Measurements from ENCODE around the gene IL6.
"Not testable (repeated sequence)": the region's sequence is repeated elsewhere in the genome, so short reads cannot be mapped to it uniquely, and the experiment has no call there.

The IL6 gene

GRCh38 chr7:22728401-22729029, 1.5 kb downstream of the IL6 start:
- DNase-seq, result no peak

DNA sequence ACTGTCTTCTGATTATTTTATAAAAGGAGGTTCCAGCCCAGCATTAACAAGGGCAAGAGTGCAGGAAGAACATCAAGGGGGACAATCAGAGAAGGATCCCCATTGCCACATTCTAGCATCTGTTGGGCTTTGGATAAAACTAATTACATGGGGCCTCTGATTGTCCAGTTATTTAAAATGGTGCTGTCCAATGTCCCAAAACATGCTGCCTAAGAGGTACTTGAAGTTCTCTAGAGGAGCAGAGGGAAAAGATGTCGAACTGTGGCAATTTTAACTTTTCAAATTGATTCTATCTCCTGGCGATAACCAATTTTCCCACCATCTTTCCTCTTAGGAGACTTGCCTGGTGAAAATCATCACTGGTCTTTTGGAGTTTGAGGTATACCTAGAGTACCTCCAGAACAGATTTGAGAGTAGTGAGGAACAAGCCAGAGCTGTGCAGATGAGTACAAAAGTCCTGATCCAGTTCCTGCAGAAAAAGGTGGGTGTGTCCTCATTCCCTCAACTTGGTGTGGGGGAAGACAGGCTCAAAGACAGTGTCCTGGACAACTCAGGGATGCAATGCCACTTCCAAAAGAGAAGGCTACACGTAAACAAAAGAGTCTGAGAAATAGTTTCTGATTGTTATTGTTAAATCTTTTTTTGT, 2.3 kb downstream of the IL6 start:
- no peak for DNase-seq

DNA sequence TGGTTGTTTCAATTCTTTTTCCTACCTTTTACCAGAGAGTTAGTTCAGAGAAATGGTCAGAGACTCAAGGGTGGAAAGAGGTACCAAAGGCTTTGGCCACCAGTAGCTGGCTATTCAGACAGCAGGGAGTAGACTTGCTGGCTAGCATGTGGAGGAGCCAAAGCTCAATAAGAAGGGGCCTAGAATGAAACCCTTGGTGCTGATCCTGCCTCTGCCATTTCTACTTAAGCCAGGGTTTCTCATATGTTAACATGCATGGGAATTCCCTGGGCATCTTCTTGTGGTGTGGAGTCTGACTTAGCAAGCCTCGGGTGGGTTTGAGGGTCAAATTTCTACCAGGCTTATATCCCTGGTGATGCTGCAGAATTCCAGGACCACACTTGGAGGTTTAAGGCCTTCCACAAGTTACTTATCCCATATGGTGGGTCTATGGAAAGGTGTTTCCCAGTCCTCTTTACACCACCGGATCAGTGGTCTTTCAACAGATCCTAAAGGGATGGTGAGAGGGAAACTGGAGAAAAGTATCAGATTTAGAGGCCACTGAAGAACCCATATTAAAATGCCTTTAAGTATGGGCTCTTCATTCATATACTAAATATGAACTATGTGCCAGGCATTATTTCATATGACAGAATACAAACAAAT, 3.2 kb downstream of the IL6 start:
- DNase-seq, result no peak

- DNase-seq, result no peak
Observed at GRCh38 chr7:22730921-22731654, 4.1 kb downstream of the IL6 start.

GRCh38 chr7:22731766-22732165, 4.8 kb downstream of the IL6 start:
- no peak for DNase-seq

DNA sequence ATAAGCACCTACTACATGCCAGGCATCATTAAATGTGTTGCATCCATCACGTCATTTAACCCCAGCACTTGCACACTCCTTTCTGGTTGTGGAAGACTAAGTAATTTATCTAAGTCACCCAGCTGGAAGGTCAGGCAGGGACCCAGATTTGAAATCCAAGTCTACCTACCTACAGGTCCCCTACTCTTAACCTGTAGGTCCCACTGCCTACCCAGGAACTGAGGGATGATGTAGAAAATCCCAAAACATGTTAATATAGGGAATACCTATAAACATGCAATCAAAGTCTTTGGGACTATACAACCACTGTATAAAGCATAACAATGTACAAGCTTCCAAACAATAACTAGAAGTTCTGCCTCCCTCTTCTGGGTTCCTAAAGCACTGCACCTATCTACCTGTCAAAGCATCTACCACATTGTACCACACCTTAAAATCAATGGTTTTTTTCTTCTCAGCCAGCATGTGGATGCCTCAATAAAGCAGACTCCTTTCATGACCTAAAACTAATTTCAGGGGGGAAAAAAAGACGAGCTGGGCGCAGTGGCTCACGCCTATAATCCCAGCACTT, 5.6 kb downstream of the IL6 start:
- no peak for DNase-seq

GRCh38 chr7:22733761-22734160, 6.8 kb downstream of the IL6 start:
- no peak for DNase-seq

DNA sequence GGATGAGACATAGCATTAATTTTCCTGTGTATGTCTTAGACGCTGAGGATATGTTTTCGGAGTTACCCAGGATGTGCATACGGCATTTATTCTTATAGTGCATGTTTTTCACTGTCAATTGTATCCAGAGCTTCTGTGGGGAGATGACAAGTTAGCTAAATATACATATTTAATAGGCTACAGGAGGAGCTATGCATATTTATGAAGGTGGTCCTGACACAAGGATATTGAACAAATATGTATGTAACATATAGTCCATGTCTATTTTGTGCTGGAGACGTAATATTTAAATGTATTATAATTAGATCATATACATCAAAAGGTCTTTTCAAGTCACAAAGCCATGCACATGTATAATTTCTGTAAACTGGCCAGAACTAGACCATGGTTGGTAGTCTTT, 16.0 kb downstream of the IL6 start:
- no peak for DNase-seq

- DNase-seq, result no peak
Observed at GRCh38 chr7:22751341-22751740, 24.3 kb downstream of the IL6 start.

GRCh38 chr7:22757338-22757994, 30.5 kb downstream of the IL6 start:
- no peak for DNase-seq

GRCh38 chr7:22758576-22758975, 31.6 kb downstream of the IL6 start:
- DNase-seq, result no peak

GRCh38 chr7:22759721-22760120, 32.7 kb downstream of the IL6 start:
- no peak for DNase-seq

GRCh38 chr7:22762866-22763265, 35.9 kb downstream of the IL6 start:
- no peak for DNase-seq

DNA sequence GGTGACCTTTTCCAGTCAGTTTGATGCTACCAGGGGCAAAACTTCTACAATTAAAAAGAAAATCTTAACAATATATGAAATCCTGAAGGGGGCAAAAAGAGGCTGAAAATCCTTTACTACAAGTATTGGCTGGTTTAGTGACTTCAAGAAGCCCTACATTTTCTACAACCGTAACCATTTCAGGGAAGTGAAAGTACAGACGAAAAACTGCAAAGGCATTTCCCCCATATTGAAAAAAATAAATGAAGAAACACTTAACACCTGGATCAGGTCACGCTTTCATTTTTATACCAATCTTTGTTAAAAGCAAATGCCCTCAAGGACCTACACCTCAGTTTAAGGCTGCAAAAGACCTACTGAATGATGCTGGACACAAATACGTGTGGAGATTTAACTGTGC, 38.6 kb downstream of the IL6 start:
- DNase-seq, result no peak

DNA sequence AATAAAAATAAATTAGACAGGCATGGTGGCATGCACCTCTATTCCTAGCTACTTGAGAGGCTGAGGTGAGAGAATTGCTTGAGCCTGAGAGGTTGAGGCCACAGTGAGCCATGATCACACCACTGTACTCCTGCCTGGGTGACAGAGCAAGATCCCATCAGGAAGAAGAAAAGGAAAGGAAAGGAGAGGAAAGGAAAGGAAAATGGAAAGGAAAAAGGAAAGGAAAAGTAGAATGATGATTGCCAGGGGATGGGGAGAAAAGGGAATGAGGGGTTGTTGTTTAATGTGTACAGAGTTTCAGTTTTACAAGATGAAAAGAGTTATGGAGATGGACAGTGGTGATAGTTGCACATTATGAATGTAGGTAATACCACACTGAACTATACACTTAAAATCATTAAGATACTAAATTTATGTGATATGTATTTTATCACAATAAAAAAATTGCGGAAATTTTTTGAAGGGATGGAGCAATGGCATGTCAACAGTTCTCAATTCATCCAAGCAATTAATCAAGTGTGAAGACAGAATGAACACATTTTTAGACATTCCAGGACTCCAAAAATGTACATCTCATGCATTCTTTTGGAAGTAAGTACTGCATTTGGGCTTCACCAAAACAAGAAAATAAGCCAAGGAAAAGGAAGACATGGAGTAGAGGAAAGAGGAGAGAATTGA, 44.3 kb downstream of the IL6 start:
- DNase-seq, result no peak

- no peak for DNase-seq
Observed at GRCh38 chr7:22771872-22772228, 44.9 kb downstream of the IL6 start.

- no peak for DNase-seq
Observed at GRCh38 chr7:22772885-22773284, 45.9 kb downstream of the IL6 start.

DNA sequence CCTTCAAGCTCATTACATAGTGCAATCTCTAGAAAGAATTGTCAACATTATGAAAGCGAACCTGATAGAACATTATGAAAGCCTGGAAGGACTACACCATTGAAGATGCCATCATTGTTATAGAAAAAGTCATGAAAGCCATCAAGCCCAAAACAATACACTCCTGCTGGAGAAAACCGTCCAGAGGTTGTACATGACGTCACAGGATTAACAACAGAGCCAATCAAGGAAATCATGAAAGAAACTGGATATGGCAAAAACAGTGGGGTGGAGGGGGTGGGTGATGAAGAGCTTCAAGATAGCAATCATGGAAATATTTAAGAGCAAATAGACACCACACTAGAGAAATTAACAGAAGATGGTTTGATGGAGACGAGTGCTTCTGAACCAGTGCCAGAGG, 50.0 kb downstream of the IL6 start:
- DNase-seq, result no peak

- not testable (repeated sequence) for DNase-seq
Observed at GRCh38 chr7:22779730-22780323, 52.8 kb downstream of the IL6 start.

GRCh38 chr7:22781230-22781711, 54.3 kb downstream of the IL6 start:
- no peak for DNase-seq

All from T-helper 9 cell (primary cell).